PC-3 (cell line): ENCODE measurements around the gene FBLIM1. TPM values are rescaled to one million over a fixed set of nuclear protein-coding genes. Genes with fewer than 3 reads are reported as not detected.
"Not testable (repeated sequence)": the region's sequence is repeated elsewhere in the genome, so short reads cannot be mapped to it uniquely, and the experiment has no call there.

Experiments
- ATAC-seq: fragments of 200-7000 bp; cut with Tn5 transposase; 2 replicates; pipeline ENCODE4 v1.9.1; 2020; ENCODE audit warnings: mild to moderate bottlenecking, moderate library complexity
- BruUV-seq: library from RNA; stranded (reverse); fragments of 400-500 nt; replicated peaks from 2 replicates; lab custom pipeline; 2021; lab: Mats Ljungman, UMichigan
- CTCF ChIA-PET: fragments of 300-600 bp; sonication (Branson Sonifier 250); formaldehyde crosslinking; loops from one replicate; lab custom pipeline; 2022; ENCODE audit warnings: antibody characterized with exemption; lab: Charles Lee
- POLR2A ChIA-PET: fragments of 300-600 bp; sonication (Branson Sonifier 250); formaldehyde crosslinking; loops from one replicate; lab custom pipeline; 2022; ENCODE audit warnings: antibody characterized with exemption; ENCODE audit not compliant: unreplicated experiment; lab: Charles Lee
- DNase-seq: peaks from one replicate; pipeline ENCODE4 v3.0.0-alpha.2; 2015
- H2AFZ ChIP-seq: fragments of 300-600 bp; sonication (generic); 2 replicates; pipeline ENCODE4 v1.6.0; 2016; ENCODE audit warnings: antibody characterized with exemption, low read length
- H3F3A ChIP-seq: fragments of 300-600 bp; sonication (generic); one replicate; pipeline ENCODE4 v1.6.0; 2017; ENCODE audit warnings: antibody characterized with exemption, low read length, control low read depth, mild to moderate bottlenecking; ENCODE audit not compliant: unreplicated experiment
- H3K27ac ChIP-seq: fragments of 300-600 bp; sonication (generic); 2 replicates; pipeline ENCODE4 v1.5.1; 2016; ENCODE audit warnings: mild to moderate bottlenecking, low read length
- H3K27me3 ChIP-seq: fragments of 300-600 bp; sonication (generic); 2 replicates; pipeline ENCODE4 v1.6.1; 2016; ENCODE audit warnings: low read length, mixed read lengths
- H3K36me3 ChIP-seq: fragments of 300-600 bp; sonication (generic); 2 replicates; pipeline ENCODE4 v1.6.1; 2016; ENCODE audit warnings: low read depth, mixed run types, low read length, mixed read lengths
- H3K4me1 ChIP-seq: fragments of 300-600 bp; sonication (generic); 2 replicates; pipeline ENCODE4 v1.5.1; 2016; ENCODE audit warnings: low read length; ENCODE audit not compliant: insufficient read depth
- H3K4me2 ChIP-seq: fragments of 300-600 bp; sonication (generic); 2 replicates; pipeline ENCODE4 v1.6.0; 2016; ENCODE audit warnings: low read length
- H3K4me3 ChIP-seq: fragments of 300-600 bp; sonication (generic); 2 replicates; pipeline ENCODE4 v1.5.1; 2016; ENCODE audit warnings: mild to moderate bottlenecking, low read length, mixed read lengths
- H3K79me2 ChIP-seq: fragments of 300-600 bp; sonication (generic); 2 replicates; pipeline ENCODE4 v1.6.1; 2017; ENCODE audit warnings: low read length, mixed read lengths
- H3K9ac ChIP-seq: fragments of 300-600 bp; sonication (generic); 2 replicates; pipeline ENCODE4 v1.6.0; 2016; ENCODE audit warnings: mild to moderate bottlenecking, low read length
- H3K9me2 ChIP-seq: fragments of 300-600 bp; sonication (generic); replicated peaks from 2 replicates; pipeline ENCODE4 v1.6.1; 2016; ENCODE audit warnings: mixed run types, low read length, mixed read lengths
- H3K9me3 ChIP-seq: fragments of 300-600 bp; sonication (generic); 2 replicates; pipeline ENCODE4 v1.6.1; 2016; ENCODE audit warnings: low read length, mixed read lengths
- H4K20me1 ChIP-seq: fragments of 300-600 bp; sonication (generic); 2 replicates; pipeline ENCODE4 v1.6.1; 2016; ENCODE audit warnings: low read length, mixed read lengths
- EZH2 ChIP-seq: fragments of 300-600 bp; sonication (generic); IDR thresholded peaks from one replicate; pipeline ENCODE4 v1.6.1; 2017; ENCODE audit warnings: antibody characterized with exemption, mild to moderate bottlenecking, low read length; ENCODE audit not compliant: unreplicated experiment
- EZH2phosphoT487 ChIP-seq: fragments of 300-600 bp; sonication (generic); IDR thresholded peaks from 2 replicates; pipeline ENCODE4 v1.6.1; 2018; ENCODE audit warnings: mild to moderate bottlenecking, antibody characterized with exemption, low read length, borderline replicate concordance
- intact Hi-C: fragments of 100-400 bp; cut with micrococcal nuclease; formaldehyde crosslinking; loops from 2 replicates; pipeline ENCODE4 v1.9.0; 2023
- total RNA-seq: library from RNA; depleted of rRNA; stranded (reverse); fragments of >200 nt; gene quantifications from 2 replicates; pipeline ENCODE4 v1.2.3, GENCODE V29; 2014
- TF ChIP-seq, protein P1 (sequence below): fragments of 300-600 bp; sonication (generic); conservative IDR thresholded peaks from 2 replicates; pipeline ENCODE4 v1.5.1; 2017; ENCODE audit warnings: antibody characterized with exemption, low read depth, mild to moderate bottlenecking, low read length

Gene FBLIM1
- total RNA-seq, 1 experiment from 2014 or later = 74.1 TPM

DNA sequence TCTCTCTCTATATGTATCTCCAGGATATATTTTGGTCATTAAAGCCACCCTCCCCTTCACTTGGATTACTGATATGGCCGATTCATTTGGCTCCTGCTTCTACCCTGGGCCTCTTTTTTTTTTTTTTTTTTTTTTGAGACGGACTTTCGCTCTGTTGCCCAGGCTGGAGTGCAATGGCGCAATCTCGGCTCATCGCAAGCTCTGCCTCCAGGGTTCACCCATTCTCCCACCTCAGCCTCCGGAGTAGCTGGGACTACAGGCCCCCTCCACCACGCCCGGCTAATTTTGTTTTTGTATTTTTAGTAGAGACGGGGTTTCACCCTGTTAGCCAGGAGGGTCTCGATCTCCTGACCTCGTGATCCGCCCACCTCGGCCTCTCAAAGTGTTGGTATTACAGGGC, 70.3 kb downstream of the FBLIM1 start:
- POLR2A ChIA-PET, H3K4me3 ChIP-seq, intact Hi-C loops, DNase-seq, H3K4me2 ChIP-seq, H3F3A ChIP-seq, H3K36me3 ChIP-seq, BruUV-seq, H3K27ac ChIP-seq, H3K9me2 ChIP-seq, H3K9me3 ChIP-seq, H4K20me1 ChIP-seq, H3K27me3 ChIP-seq, CTCF ChIA-PET, H3K9ac ChIP-seq, ATAC-seq, H2AFZ ChIP-seq: not testable (repeated sequence)
- H3K79me2 ChIP-seq = peaks cover 19% of the 10 kb centered on the region
- H3K4me1 ChIP-seq = peaks cover 21% of the 10 kb centered on the region

DNA sequence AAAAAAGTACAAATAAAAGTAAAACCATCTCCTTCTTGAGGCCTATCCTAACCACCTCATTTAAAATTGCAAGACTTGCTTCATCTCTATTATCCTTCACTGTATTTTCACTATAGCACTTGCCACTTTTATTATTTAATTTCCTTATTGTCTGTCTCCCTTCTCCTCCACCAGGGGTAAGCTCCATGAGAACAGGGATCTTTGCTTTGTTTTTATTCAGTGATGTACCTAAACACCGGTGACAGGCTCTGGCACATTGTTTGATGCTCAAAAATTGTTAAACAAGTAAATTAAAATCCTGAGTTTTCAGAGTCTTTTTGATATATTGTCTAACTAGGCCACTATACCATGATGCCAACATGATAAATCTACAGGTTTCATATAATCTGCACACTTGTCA, 71.7 kb downstream of the FBLIM1 start:
- Histone ChIP-seq H3K36me3 (no peaks in the 10 kb centered on the region), H3K9me3 (no peaks in the 10 kb centered on the region), H3K9ac (no peak overlapping the region), H3K4me1 (peaks cover 23% of the 10 kb centered on the region), H3K4me2 (peak overlapping the region; percentile 31; the same call in 1 of the 2 replicates), H3F3A (no peaks in the 10 kb centered on the region), H3K4me3 (no peak overlapping the region), H3K9me2 (no peaks in the 10 kb centered on the region), H2AFZ (no peak overlapping the region), H3K27ac (no peak overlapping the region), H3K79me2 (peaks cover 21% of the 10 kb centered on the region), H3K27me3 (no peaks in the 10 kb centered on the region), H4K20me1 (no peaks in the 10 kb centered on the region)
- ATAC-seq (no peak), DNase-seq (no peak)
- POLR2A ChIA-PET = interaction anchor here (0.7 kb wide), 1 partner anchor 289 kb away, joined by 3 read pairs; no protein-coding TSS in a partner anchor
- CTCF ChIA-PET = no interaction called here
- BruUV-seq = no TSS peak
- TF ChIP-seq, protein P1, sequence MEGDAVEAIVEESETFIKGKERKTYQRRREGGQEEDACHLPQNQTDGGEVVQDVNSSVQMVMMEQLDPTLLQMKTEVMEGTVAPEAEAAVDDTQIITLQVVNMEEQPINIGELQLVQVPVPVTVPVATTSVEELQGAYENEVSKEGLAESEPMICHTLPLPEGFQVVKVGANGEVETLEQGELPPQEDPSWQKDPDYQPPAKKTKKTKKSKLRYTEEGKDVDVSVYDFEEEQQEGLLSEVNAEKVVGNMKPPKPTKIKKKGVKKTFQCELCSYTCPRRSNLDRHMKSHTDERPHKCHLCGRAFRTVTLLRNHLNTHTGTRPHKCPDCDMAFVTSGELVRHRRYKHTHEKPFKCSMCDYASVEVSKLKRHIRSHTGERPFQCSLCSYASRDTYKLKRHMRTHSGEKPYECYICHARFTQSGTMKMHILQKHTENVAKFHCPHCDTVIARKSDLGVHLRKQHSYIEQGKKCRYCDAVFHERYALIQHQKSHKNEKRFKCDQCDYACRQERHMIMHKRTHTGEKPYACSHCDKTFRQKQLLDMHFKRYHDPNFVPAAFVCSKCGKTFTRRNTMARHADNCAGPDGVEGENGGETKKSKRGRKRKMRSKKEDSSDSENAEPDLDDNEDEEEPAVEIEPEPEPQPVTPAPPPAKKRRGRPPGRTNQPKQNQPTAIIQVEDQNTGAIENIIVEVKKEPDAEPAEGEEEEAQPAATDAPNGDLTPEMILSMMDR = no peak
- TF ChIP-seq EZH2phosphoT487 = no peak
- TF ChIP-seq EZH2 = no peak
- intact Hi-C loops = no loop called here

DNA sequence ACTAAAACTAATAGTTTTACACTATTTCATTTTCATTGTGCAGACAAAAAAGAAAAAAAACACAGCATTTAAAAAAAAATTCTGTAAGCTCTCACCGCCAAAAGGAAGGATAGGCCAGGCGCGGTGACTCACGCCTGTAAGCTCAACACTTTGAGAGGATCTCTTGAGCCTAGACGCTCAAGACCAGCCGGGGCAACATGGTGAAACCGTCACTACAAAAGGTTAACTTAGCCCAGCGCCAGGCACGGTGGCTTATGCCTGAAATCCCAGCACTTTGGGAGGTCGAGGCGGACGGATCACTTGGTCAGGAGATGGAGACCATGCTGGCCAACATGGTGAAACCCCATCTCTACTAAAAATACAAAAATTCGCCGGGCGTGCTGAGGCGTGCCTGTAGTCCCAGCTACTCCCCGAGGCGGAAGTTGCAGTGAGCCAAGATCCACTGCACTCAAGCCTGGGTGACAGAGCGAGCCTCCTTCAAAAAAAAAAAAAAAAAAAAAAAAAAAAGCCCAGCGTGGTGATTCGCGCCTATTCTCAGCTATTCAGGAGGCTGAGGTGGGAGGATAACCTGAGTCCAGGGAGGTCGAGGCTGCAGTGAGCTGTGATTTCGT, 74.6 kb downstream of the FBLIM1 start:
- Histone ChIP-seq H2AFZ (peak overlapping the region; percentile 77), H3K4me3 (peak overlapping the region; percentile 74), H3K9ac (peak overlapping the region; percentile 100), H3K9me2 (no peaks in the 10 kb centered on the region), H3K36me3 (no peaks in the 10 kb centered on the region), H3K9me3 (no peaks in the 10 kb centered on the region), H3K27me3 (no peaks in the 10 kb centered on the region), H3K79me2 (peaks cover 21% of the 10 kb centered on the region), H4K20me1 (no peaks in the 10 kb centered on the region), H3K4me1 (peaks cover 30% of the 10 kb centered on the region), H3F3A (no peaks in the 10 kb centered on the region), H3K4me2 (peak overlapping the region; percentile 100), H3K27ac (peak overlapping the region; percentile 100)
- POLR2A ChIA-PET = interaction anchor here (0.5 to 2.0 kb wide), 10 partner anchors 10 to 238 kb away, joined by 3 to 15 read pairs (median 10); partner anchors contain the start of gene SPEN
- no TSS peak for BruUV-seq
- DNase-seq (peak; percentile 64), ATAC-seq (peak; percentile 9)
- intact Hi-C loops = loop anchor here (1.0 kb wide), 1 partner anchor 38 kb away; no protein-coding TSS in a partner anchor
- TF ChIP-seq EZH2phosphoT487 (no peak), EZH2 (no peak)
- TF ChIP-seq, protein P1 = no peak
- CTCF ChIA-PET = interaction anchor here (0.6 to 1.1 kb wide), 5 partner anchors 9 to 34 kb away, joined by 4 to 12 read pairs (median 9); partner anchors contain the start of gene SPEN
